HCT116 (cell line): ENCODE results near the gene FBLN7. TPM values are rescaled to one million over a fixed set of nuclear protein-coding genes. Genes with fewer than 3 reads are reported as not detected.

ENCODE experiments used
- ATAC-seq: fragments of 200-7000 bp; cut with Tn5 transposase; 2 replicates; pipeline ENCODE4 v1.9.1; 2020; ENCODE audit warnings: mild to moderate bottlenecking, moderate library complexity
- BruUV-seq: library from RNA; stranded (reverse); fragments of 400-500 nt; replicated peaks from 2 replicates; lab custom pipeline; 2021; lab: Mats Ljungman, UMichigan
- CTCF ChIA-PET: fragments of 300-600 bp; sonication (Branson Sonifier 250); formaldehyde crosslinking; loops from one replicate; lab custom pipeline; 2021; ENCODE audit warnings: antibody characterized with exemption; lab: Charles Lee
- POLR2A ChIA-PET: fragments of 300-600, 350-600 bp; sonication (Branson Sonifier 250); formaldehyde crosslinking; loops from one replicate; lab custom pipeline; 2021; ENCODE audit warnings: antibody characterized with exemption; lab: Charles Lee
- RAD21 ChIA-PET, 2 experiments: fragments of 300-600 bp; sonication (Branson Sonifier 250); formaldehyde crosslinking; loops; one replicate each; lab custom pipeline; 2023; ENCODE audit warnings: low total read pairs in 2 of 2; ENCODE audit not compliant: uncharacterized antibody in 2 of 2, unreplicated experiment in 2 of 2, low non-redundant PET in 1 of 2; lab: Charles Lee
- DNase-seq: peaks from one replicate; pipeline ENCODE4 v3.0.0-alpha.2; 2010; ENCODE audit warnings: low read depth, low spot score
- H2AFZ ChIP-seq: fragments of 200-600 bp; shearing (Covaris generic), sonication (generic); 2 replicates; pipeline ENCODE4 v1.6.1; 2017; ENCODE audit warnings: low read depth, mixed run types, mixed read lengths, antibody characterized with exemption, low read length; ENCODE audit not compliant: poor library complexity, severe bottlenecking
- H3K27ac ChIP-seq: 2 replicates; pipeline ENCODE4 v1.5.1; 2012; ENCODE audit warnings: low read depth, low read length
- H3K27me3 ChIP-seq: fragments of 200-600 bp; sonication (generic); 2 replicates; pipeline ENCODE4 v1.6.1; 2016; ENCODE audit warnings: mixed run types, low read length, mixed read lengths; ENCODE audit not compliant: insufficient read depth
- H3K36me3 ChIP-seq, 2 experiments: fragments of 200-500 bp in 1 of 2; fragments of 200-600 bp in 1 of 2; sonication (Bioruptor generic) in 1 of 2; sonication (generic) in 1 of 2; 2 replicates each; pipeline versions ENCODE4 v1.5.1 to v1.6.1; 2014 to 2016; ENCODE audit warnings: low read length in 2 of 2, inconsistent platforms in 1 of 2, mixed read lengths in 1 of 2, mixed run types in 1 of 2; ENCODE audit not compliant: insufficient read depth in 2 of 2, control insufficient read depth in 1 of 2
- H3K4me1 ChIP-seq, 2 experiments: fragments of 200-600 bp in 1 of 2; sonication (generic) in 1 of 2; 2 replicates each; pipeline versions ENCODE4 v1.5.1 to v1.6.1; 2012 to 2017; ENCODE audit warnings: low read length in 2 of 2, inconsistent platforms in 1 of 2, mild to moderate bottlenecking in 1 of 2, mixed read lengths in 1 of 2, mixed run types in 1 of 2, moderate library complexity in 1 of 2; ENCODE audit not compliant: insufficient read depth in 2 of 2, control insufficient read depth in 1 of 2
- H3K4me2 ChIP-seq: fragments of 200-600 bp; sonication (generic); 2 replicates; pipeline ENCODE4 v1.6.1; 2017; ENCODE audit warnings: mixed run types, low read length, mixed read lengths
- H3K4me3 ChIP-seq, 2 experiments: fragments of 200-600 bp in 1 of 2; sonication (generic) in 1 of 2; replicated peaks in 1 of 2; 2 replicates each; pipeline ENCODE4 v1.5.1; 2011 to 2016; ENCODE audit warnings: low read length in 2 of 2, control low read depth in 1 of 2, low read depth in 1 of 2, mild to moderate bottlenecking in 1 of 2, mixed read lengths in 1 of 2, mixed run types in 1 of 2
- H3K79me2 ChIP-seq: fragments of 200-600 bp; sonication (generic); 2 replicates; pipeline ENCODE4 v1.6.1; 2017; ENCODE audit warnings: mild to moderate bottlenecking, mixed run types, low read length, moderate library complexity, mixed read lengths; ENCODE audit not compliant: insufficient read depth
- H3K9ac ChIP-seq: fragments of 200-600 bp; sonication (generic); 2 replicates; pipeline ENCODE4 v1.6.1; 2016; ENCODE audit warnings: low read length, mixed read lengths
- H3K9me2 ChIP-seq: fragments of 200-600 bp; sonication (generic), shearing (Covaris generic); 2 replicates; pipeline ENCODE4 v1.6.1; 2017; ENCODE audit warnings: mixed run types, mild to moderate bottlenecking, moderate library complexity; ENCODE audit not compliant: insufficient read depth
- H3K9me3 ChIP-seq, 2 experiments: fragments of 200-500 bp in 1 of 2; fragments of 200-600 bp in 1 of 2; sonication (Bioruptor generic) in 1 of 2; sonication (generic) in 1 of 2; 2 replicates each; pipeline ENCODE4 v1.6.1; 2014 to 2017; ENCODE audit warnings: low read length in 2 of 2, mixed read lengths in 2 of 2, inconsistent platforms in 1 of 2, low read depth in 1 of 2, mild to moderate bottlenecking in 1 of 2, mixed run types in 1 of 2, moderate library complexity in 1 of 2; ENCODE audit not compliant: control insufficient read depth in 1 of 2, insufficient read depth in 1 of 2
- H4K20me1 ChIP-seq: fragments of 200-600 bp; sonication (generic), shearing (Covaris generic); 2 replicates; pipeline ENCODE4 v1.6.1; 2017; ENCODE audit warnings: mixed run types, mild to moderate bottlenecking, moderate library complexity; ENCODE audit not compliant: insufficient read depth
- EGR1 ChIP-seq: IDR thresholded peaks from 2 replicates; pipeline ENCODE4 v1.6.1; 2012; ENCODE audit warnings: low read depth
- ELF1 ChIP-seq: IDR thresholded peaks from 2 replicates; pipeline ENCODE4 v1.6.1; 2012; ENCODE audit warnings: low read depth, borderline replicate concordance
- EZH2 ChIP-seq: fragments of 200-600 bp; sonication (generic); IDR thresholded peaks from 2 replicates; pipeline ENCODE4 v1.6.1; 2017; ENCODE audit warnings: antibody characterized with exemption, mixed run types
- MAX ChIP-seq: IDR thresholded peaks from 2 replicates; pipeline ENCODE4 v1.6.1; 2012
- TCF7L2 ChIP-seq: IDR thresholded peaks from 2 replicates; pipeline ENCODE4 v1.7.0; 2011; ENCODE audit warnings: borderline replicate concordance, inconsistent platforms; ENCODE audit not compliant: insufficient read depth, insufficient read length; ENCODE audit errors: extremely low read depth
- intact Hi-C: fragments of 100-400 bp; cut with micrococcal nuclease; formaldehyde crosslinking; loops from 2 replicates; pipeline ENCODE4 v1.10.0; 2022
- total RNA-seq: library from RNA; stranded (reverse); gene quantifications from one replicate; pipeline ENCODE4 v1.2.1, GENCODE V29; 2021; ENCODE audit not compliant: unreplicated experiment
- TF ChIP-seq, protein P1 (sequence below): IDR thresholded peaks from 2 replicates; pipeline ENCODE4 v1.6.1; 2012; ENCODE audit warnings: low read depth

FBLN7 gene
- total RNA-seq, 1 experiment from 2014 or later: 0.34 TPM

DNA sequence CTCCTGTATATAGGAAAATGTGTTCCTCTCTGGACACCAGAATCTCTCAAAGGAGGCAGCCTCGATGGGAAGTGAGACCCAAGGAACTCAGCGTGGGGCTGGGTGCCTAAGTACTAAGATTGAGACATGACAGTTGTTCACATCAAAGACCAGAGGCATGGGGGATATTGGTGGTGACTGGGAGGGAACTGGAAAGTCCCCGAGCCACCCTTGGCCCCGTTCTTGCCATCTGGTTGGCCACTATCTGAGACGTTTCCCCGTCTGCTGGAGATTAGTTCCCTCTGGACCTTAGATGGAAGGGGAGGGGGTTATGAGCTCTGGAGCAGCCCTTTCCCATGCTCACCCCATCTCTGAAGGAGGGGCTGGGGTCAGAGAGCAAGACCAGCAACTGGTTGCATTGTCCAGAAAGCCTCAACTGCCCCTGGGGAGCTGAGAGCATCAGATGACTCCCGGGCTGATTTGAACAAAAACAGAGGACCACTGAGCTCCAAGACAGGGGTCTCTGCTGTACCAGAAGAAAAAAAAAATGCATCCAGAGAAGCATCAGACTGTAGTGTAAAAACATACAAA is 11.8 kb downstream of the FBLN7 start:
- no peaks in the 10 kb centered on the region for H3K9me3 ChIP-seq
- ATAC-seq (no peak), DNase-seq (no peak)
- no peak overlapping the region for H3K9ac ChIP-seq
- no peaks in the 10 kb centered on the region for H4K20me1 ChIP-seq
- no peaks in the 10 kb centered on the region for H3K79me2 ChIP-seq
- H3K4me1 ChIP-seq: no peaks in the 10 kb centered on the region
- no peak overlapping the region for H2AFZ ChIP-seq
- H3K9me2 ChIP-seq: no peaks in the 10 kb centered on the region
- ChIA-PET RAD21 (no interaction called here), POLR2A (no interaction called here), CTCF (no interaction called here)
- no peaks in the 10 kb centered on the region for H3K27me3 ChIP-seq
- BruUV-seq: no TSS peak
- no peak overlapping the region for H3K4me2 ChIP-seq
- H3K4me3 ChIP-seq: no peak overlapping the region
- TF ChIP-seq EGR1 (no peak), MAX (no peak), EZH2 (no peak), TCF7L2 (no peak), ELF1 (no peak)
- TF ChIP-seq, protein P1, sequence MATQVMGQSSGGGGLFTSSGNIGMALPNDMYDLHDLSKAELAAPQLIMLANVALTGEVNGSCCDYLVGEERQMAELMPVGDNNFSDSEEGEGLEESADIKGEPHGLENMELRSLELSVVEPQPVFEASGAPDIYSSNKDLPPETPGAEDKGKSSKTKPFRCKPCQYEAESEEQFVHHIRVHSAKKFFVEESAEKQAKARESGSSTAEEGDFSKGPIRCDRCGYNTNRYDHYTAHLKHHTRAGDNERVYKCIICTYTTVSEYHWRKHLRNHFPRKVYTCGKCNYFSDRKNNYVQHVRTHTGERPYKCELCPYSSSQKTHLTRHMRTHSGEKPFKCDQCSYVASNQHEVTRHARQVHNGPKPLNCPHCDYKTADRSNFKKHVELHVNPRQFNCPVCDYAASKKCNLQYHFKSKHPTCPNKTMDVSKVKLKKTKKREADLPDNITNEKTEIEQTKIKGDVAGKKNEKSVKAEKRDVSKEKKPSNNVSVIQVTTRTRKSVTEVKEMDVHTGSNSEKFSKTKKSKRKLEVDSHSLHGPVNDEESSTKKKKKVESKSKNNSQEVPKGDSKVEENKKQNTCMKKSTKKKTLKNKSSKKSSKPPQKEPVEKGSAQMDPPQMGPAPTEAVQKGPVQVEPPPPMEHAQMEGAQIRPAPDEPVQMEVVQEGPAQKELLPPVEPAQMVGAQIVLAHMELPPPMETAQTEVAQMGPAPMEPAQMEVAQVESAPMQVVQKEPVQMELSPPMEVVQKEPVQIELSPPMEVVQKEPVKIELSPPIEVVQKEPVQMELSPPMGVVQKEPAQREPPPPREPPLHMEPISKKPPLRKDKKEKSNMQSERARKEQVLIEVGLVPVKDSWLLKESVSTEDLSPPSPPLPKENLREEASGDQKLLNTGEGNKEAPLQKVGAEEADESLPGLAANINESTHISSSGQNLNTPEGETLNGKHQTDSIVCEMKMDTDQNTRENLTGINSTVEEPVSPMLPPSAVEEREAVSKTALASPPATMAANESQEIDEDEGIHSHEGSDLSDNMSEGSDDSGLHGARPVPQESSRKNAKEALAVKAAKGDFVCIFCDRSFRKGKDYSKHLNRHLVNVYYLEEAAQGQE: no peak
- intact Hi-C loops: no loop called here
- H3K36me3 ChIP-seq: no peaks in the 10 kb centered on the region
- H3K27ac ChIP-seq: no peak overlapping the region
